HepG2 (cell line): ENCODE data around the gene MYO3B. TPM values are rescaled to one million over a fixed set of nuclear protein-coding genes. Genes with fewer than 3 reads are reported as not detected.

Source experiments
- ATAC-seq: fragments of 200-7000 bp; cut with Tn5 transposase; 3 replicates; pipeline ENCODE4 v1.9.1; 2020; ENCODE audit warnings: mild to moderate bottlenecking, moderate library complexity
- BruUV-seq: library from RNA; stranded (reverse); fragments of 400-500 nt; replicated peaks from 2 replicates; lab custom pipeline; 2021; lab: Mats Ljungman, UMichigan
- CTCF ChIA-PET: fragments of 300-600 bp; formaldehyde crosslinking; extraction: SDS; loops from one replicate; lab custom pipeline; 2021; ENCODE audit warnings: low total read pairs, inconsistent platforms, low intra/inter-chr PET ratio; lab: Yijun Ruan, JAX
- POLR2A ChIA-PET: fragments of 350-600 bp; sonication (Branson Sonifier 250); formaldehyde crosslinking; loops from one replicate; lab custom pipeline; 2020; ENCODE audit warnings: antibody characterized with exemption, inconsistent platforms; lab: Yijun Ruan, JAX
- DNase-seq: peaks from one replicate; pipeline ENCODE4 v3.0.0-alpha.2; 2015; ENCODE audit warnings: low spot score
- FAIRE-seq: peaks from 3 replicates; lab custom pipeline; 2011; peaks lifted over from hg19 to GRCh38; lab: Jason Lieb, UNC
- H2AFZ ChIP-seq: one replicate; pipeline ENCODE4 v1.6.1; 2011; ENCODE audit warnings: low read length, inconsistent platforms
- H3K27ac ChIP-seq: fragments of 300-600 bp; 3 replicates; pipeline ENCODE4 v1.8.0; 2011; ENCODE audit warnings: mixed run types, mild to moderate bottlenecking, mixed read lengths, low read length, inconsistent platforms; ENCODE audit not compliant: insufficient read depth; ENCODE audit errors: extremely low read length
- H3K27me3 ChIP-seq, 2 experiments: fragments of 200-600 bp in 1 of 2; 2 replicates in 1 of 2; 3 replicates in 1 of 2; pipeline versions ENCODE4 v1.6.0 to v1.8.0; 2011; ENCODE audit warnings: low read length in 2 of 2, mild to moderate bottlenecking in 2 of 2, moderate library complexity in 2 of 2, inconsistent platforms in 1 of 2; ENCODE audit not compliant: insufficient read depth in 2 of 2, control insufficient read depth in 1 of 2
- H3K36me3 ChIP-seq, 2 experiments: fragments of 200-600 bp in 1 of 2; replicated peaks in 1 of 2; 2 replicates in 1 of 2; 3 replicates in 1 of 2; pipeline versions ENCODE4 v1.5.1 to v1.8.0; 2011; ENCODE audit warnings: low read length in 2 of 2, inconsistent platforms in 1 of 2; ENCODE audit not compliant: insufficient read depth in 2 of 2, control insufficient read depth in 1 of 2
- H3K4me1 ChIP-seq: 2 replicates; pipeline ENCODE4 v1.5.1; 2012; ENCODE audit warnings: low read length, inconsistent platforms; ENCODE audit not compliant: insufficient read depth
- H3K4me2 ChIP-seq: 2 replicates; pipeline ENCODE4 v1.6.0; 2011; ENCODE audit warnings: low read depth, low read length, inconsistent platforms
- H3K4me3 ChIP-seq, 3 experiments: fragments of 200-600 bp in 1 of 3; sonication (generic), shearing (Covaris generic) in 1 of 3; replicated peaks in 1 of 3; 2 replicates each; pipeline ENCODE4 v1.5.1; 2011 to 2016; ENCODE audit warnings: low read length in 3 of 3, inconsistent platforms in 2 of 3, low read depth in 2 of 3, mild to moderate bottlenecking in 2 of 3, control low read depth in 1 of 3, mixed read lengths in 1 of 3; ENCODE audit not compliant: insufficient read depth in 1 of 3
- H3K79me2 ChIP-seq: one replicate; pipeline ENCODE4 v1.6.1; 2011; ENCODE audit warnings: low read length, inconsistent platforms; ENCODE audit not compliant: insufficient read depth
- H3K9ac ChIP-seq: 2 replicates; pipeline ENCODE4 v1.6.0; 2011; ENCODE audit warnings: mild to moderate bottlenecking, low read depth, low read length, inconsistent platforms; ENCODE audit not compliant: insufficient read depth
- H3K9me3 ChIP-seq: 2 replicates; pipeline ENCODE4 v1.5.1; 2012; ENCODE audit warnings: mild to moderate bottlenecking, low read length
- H4K20me1 ChIP-seq: 2 replicates; pipeline ENCODE4 v1.6.0; 2011; ENCODE audit warnings: inconsistent platforms, mild to moderate bottlenecking, low read length, moderate library complexity; ENCODE audit not compliant: insufficient read depth
- AGO2 ChIP-seq: fragments of 200-400 bp; formaldehyde crosslinking; optimal IDR thresholded peaks from 2 replicates; pipeline ENCODE3; 2017; ENCODE audit warnings: mild to moderate bottlenecking, low read depth, low read length, moderate library complexity
- BCL6 ChIP-seq: IDR thresholded peaks from 2 replicates; pipeline ENCODE4 v1.6.1; 2016; ENCODE audit warnings: missing genetic modification reagents, missing compliant biosample characterization
- FOSL2 ChIP-seq: sonication (generic); formaldehyde crosslinking; IDR thresholded peaks from 2 replicates; pipeline ENCODE4 v1.4.0; 2020; ENCODE audit warnings: missing genetic modification reagents
- KLF11 ChIP-seq: IDR thresholded peaks from 2 replicates; pipeline ENCODE4 v1.6.1; 2016; ENCODE audit warnings: missing compliant biosample characterization
- MED1 ChIP-seq: sonication (generic); formaldehyde crosslinking; IDR thresholded peaks from 2 replicates; pipeline ENCODE4 v1.4.0; 2020; ENCODE audit warnings: missing genetic modification reagents
- MLLT10 ChIP-seq: sonication (generic); formaldehyde crosslinking; IDR thresholded peaks from 2 replicates; pipeline ENCODE4 v1.4.0; 2020; ENCODE audit warnings: missing genetic modification reagents
- MTF2 ChIP-seq: sonication (generic); formaldehyde crosslinking; IDR thresholded peaks from 2 replicates; pipeline ENCODE4 v1.5.0; 2020; ENCODE audit warnings: missing genetic modification reagents, borderline replicate concordance
- NCOA5 ChIP-seq: sonication (generic); formaldehyde crosslinking; IDR thresholded peaks from 2 replicates; pipeline ENCODE4 v1.4.0; 2020; ENCODE audit warnings: missing genetic modification reagents
- NFYB ChIP-seq: sonication (generic); formaldehyde crosslinking; IDR thresholded peaks from 2 replicates; pipeline ENCODE4 v1.4.0; 2020; ENCODE audit warnings: missing genetic modification reagents
- NKX3-1 ChIP-seq: sonication (generic); formaldehyde crosslinking; IDR thresholded peaks from 2 replicates; pipeline ENCODE4 v1.5.0; 2020; ENCODE audit warnings: missing genetic modification reagents
- STAG1 ChIP-seq: sonication (generic); formaldehyde crosslinking; IDR thresholded peaks from 2 replicates; pipeline ENCODE4 v1.4.0; 2020; ENCODE audit warnings: missing genetic modification reagents
- ZFP36L1 ChIP-seq: sonication (generic); formaldehyde crosslinking; IDR thresholded peaks from 2 replicates; pipeline ENCODE4 v1.8.0; 2022; ENCODE audit warnings: mild to moderate bottlenecking, missing genetic modification reagents, moderate library complexity
- ZNF350 ChIP-seq: sonication (generic); formaldehyde crosslinking; IDR thresholded peaks from 2 replicates; pipeline ENCODE4 v1.4.0; 2020; ENCODE audit warnings: mild to moderate bottlenecking, low read depth, missing genetic modification reagents, borderline replicate concordance
- ZNF589 ChIP-seq: sonication (generic); formaldehyde crosslinking; conservative IDR thresholded peaks from 2 replicates; pipeline ENCODE4 v1.8.0; 2022; ENCODE audit warnings: mild to moderate bottlenecking, moderate library complexity, missing genetic modification reagents
- ZNF7 ChIP-seq: IDR thresholded peaks from 2 replicates; pipeline ENCODE4 v1.6.1; 2016; ENCODE audit warnings: missing biosample characterization, missing genetic modification reagents
- ZNF775 ChIP-seq: sonication (generic); formaldehyde crosslinking; IDR thresholded peaks from 2 replicates; pipeline ENCODE4 v1.4.0; 2020; ENCODE audit warnings: missing genetic modification reagents, mild to moderate bottlenecking, moderate library complexity, borderline replicate concordance
- WGBS: methylation state at CpG from one replicate; pipeline ENCODE4 v1.1.6; 2017; ENCODE audit warnings: low lambda C conversion rate; 5-methylcytosine and 5-hydroxymethylcytosine counted together
- in situ Hi-C: cut with HindIII; loops from 2 replicates; pipeline ENCODE4 v1.10.0; 2017; ENCODE audit warnings: low pct_unique_long_range_greater_than_20kb; ENCODE audit not compliant: extremely low pct_ligation_motif_present
- intact Hi-C: fragments of 100-400 bp; cut with micrococcal nuclease; formaldehyde crosslinking; loops from one replicate; pipeline ENCODE4 v1.10.0; 2022; ENCODE audit not compliant: unreplicated experiment
- polyA plus RNA-seq, 8 experiments: library from polyadenylated mRNA; depleted of rRNA in 3 of 8; stranded (reverse) in 7 of 8; unstranded in 1 of 8; fragments of >200 nt; fragmentation: Illumina TruSeq in 4 of 8; extraction: Trizol in 4 of 8; gene quantifications; 2 replicates each; pipeline versions ENCODE4 v1.2.1 to v1.2.3, GENCODE V29; 2011 to 2016; ENCODE audit warnings: low read depth in 4 of 8, missing spikeins in 1 of 8, mixed read lengths in 1 of 8; ENCODE audit not compliant: insufficient read depth in 1 of 8
- total RNA-seq, 5 experiments: library from RNA; depleted of rRNA; stranded (reverse); fragments of >200 nt; fragmentation: Illumina TruSeq; extraction: Trizol; gene quantifications; 2 replicates each; pipeline ENCODE4 v1.2.3, GENCODE V29; 2016; ENCODE audit warnings: low read depth in 1 of 5
- TF ChIP-seq, protein P1 (sequence below): sonication (generic); formaldehyde crosslinking; conservative IDR thresholded peaks from 2 replicates; pipeline ENCODE4 v1.4.0; 2020; ENCODE audit warnings: missing genetic modification reagents
- TF ChIP-seq, protein P2 (sequence below): sonication (generic); formaldehyde crosslinking; IDR thresholded peaks from 2 replicates; pipeline ENCODE4 v1.4.0; 2020; ENCODE audit warnings: missing genetic modification reagents
- TF ChIP-seq, protein P3 (sequence below): sonication (generic); formaldehyde crosslinking; IDR thresholded peaks from 2 replicates; pipeline ENCODE4 v1.4.0; 2020; ENCODE audit warnings: missing genetic modification reagents, borderline replicate concordance
- TF ChIP-seq, protein P4 (sequence below): sonication (generic); formaldehyde crosslinking; IDR thresholded peaks from 2 replicates; pipeline ENCODE4 v1.5.0; 2020; ENCODE audit warnings: missing genetic modification reagents

The MYO3B gene
- total and polyA plus RNA-seq, 2 of the 13 experiments (the other 11 are each of a cell fraction or from before 2014, with no cell fraction given) = 0.01 TPM; not detected in 1

DNA sequence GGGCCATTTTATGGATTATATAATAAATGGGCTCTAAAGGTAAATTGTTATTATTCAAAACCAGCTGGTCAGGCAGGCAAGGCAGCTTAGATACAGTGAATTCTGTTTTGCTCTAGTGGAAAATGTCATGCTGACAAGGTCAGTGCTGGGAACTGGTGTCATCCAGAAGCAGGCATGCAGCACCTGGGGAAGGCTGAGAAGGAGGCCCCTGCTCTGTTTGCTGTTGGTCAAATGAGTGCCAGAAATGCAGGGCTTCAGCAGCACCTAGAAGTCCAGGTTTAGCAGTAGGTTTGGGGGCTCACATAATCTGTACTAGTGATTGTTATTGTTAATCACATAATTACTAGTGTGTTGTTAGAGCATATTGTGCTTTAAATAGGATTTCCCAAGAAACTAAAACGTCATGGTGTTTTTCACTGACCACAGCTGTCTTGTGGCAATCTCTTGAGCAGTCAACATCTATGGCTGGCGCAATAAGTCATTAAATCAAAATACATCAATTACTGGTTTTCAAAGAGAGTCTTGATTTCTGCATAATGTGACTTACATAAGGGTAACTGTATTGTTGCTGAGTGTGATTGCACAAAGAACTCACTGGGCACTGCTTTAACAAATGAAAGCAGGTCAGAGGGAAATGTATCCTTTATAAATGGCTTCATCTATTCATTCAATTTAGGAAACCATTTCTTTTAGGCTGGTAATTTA lies 99.1 kb downstream of the MYO3B start:
- CTCF ChIA-PET = no interaction called here
- Histone ChIP-seq H3K4me3 (no peak overlapping the region), H4K20me1 (no peaks in the 10 kb centered on the region), H3K4me1 (no peaks in the 10 kb centered on the region), H3K9ac (no peak overlapping the region), H3K4me2 (no peak overlapping the region), H3K36me3 (no peaks in the 10 kb centered on the region), H2AFZ (no peak overlapping the region), H3K27ac (no peak overlapping the region), H3K79me2 (no peaks in the 10 kb centered on the region), H3K27me3 (peaks cover 0 to 6% of the 10 kb centered on the region in 2 experiments; a peak in 3 of 5 replicates), H3K9me3 (no peaks in the 10 kb centered on the region)
- ATAC-seq = no peak
- no TSS peak for BruUV-seq
- WGBS = 5% methylated on average over 2 of the region's 2 CpGs
- in situ Hi-C loops = no loop called here
- FAIRE-seq = no peak
- POLR2A ChIA-PET = no interaction called here
- TF ChIP-seq FOSL2 (CRISPR knock-in tag) = no peak
- no peak for TF ChIP-seq MED1 (CRISPR knock-in tag)
- TF ChIP-seq STAG1 (CRISPR knock-in tag) = no peak
- TF ChIP-seq MLLT10 (CRISPR knock-in tag) = no peak
- TF ChIP-seq BCL6 (CRISPR knock-in tag) = no peak
- TF ChIP-seq, protein P1, sequence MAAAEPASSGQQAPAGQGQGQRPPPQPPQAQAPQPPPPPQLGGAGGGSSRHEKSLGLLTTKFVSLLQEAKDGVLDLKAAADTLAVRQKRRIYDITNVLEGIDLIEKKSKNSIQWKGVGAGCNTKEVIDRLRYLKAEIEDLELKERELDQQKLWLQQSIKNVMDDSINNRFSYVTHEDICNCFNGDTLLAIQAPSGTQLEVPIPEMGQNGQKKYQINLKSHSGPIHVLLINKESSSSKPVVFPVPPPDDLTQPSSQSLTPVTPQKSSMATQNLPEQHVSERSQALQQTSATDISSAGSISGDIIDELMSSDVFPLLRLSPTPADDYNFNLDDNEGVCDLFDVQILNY (CRISPR knock-in tag) = no peak
- no peak for TF ChIP-seq NCOA5
- TF ChIP-seq, protein P2, sequence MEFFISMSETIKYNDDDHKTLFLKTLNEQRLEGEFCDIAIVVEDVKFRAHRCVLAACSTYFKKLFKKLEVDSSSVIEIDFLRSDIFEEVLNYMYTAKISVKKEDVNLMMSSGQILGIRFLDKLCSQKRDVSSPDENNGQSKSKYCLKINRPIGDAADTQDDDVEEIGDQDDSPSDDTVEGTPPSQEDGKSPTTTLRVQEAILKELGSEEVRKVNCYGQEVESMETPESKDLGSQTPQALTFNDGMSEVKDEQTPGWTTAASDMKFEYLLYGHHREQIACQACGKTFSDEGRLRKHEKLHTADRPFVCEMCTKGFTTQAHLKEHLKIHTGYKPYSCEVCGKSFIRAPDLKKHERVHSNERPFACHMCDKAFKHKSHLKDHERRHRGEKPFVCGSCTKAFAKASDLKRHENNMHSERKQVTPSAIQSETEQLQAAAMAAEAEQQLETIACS = no peak
- TF ChIP-seq ZNF589 (CRISPR knock-in tag) = no peak
- TF ChIP-seq AGO2 = no peak
- TF ChIP-seq, protein P3, sequence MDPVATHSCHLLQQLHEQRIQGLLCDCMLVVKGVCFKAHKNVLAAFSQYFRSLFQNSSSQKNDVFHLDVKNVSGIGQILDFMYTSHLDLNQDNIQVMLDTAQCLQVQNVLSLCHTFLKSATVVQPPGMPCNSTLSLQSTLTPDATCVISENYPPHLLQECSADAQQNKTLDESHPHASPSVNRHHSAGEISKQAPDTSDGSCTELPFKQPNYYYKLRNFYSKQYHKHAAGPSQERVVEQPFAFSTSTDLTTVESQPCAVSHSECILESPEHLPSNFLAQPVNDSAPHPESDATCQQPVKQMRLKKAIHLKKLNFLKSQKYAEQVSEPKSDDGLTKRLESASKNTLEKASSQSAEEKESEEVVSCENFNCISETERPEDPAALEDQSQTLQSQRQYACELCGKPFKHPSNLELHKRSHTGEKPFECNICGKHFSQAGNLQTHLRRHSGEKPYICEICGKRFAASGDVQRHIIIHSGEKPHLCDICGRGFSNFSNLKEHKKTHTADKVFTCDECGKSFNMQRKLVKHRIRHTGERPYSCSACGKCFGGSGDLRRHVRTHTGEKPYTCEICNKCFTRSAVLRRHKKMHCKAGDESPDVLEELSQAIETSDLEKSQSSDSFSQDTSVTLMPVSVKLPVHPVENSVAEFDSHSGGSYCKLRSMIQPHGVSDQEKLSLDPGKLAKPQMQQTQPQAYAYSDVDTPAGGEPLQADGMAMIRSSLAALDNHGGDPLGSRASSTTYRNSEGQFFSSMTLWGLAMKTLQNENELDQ = no peak
- no peak for TF ChIP-seq MTF2 (CRISPR knock-in tag)
- no peak for TF ChIP-seq ZNF7 (CRISPR knock-in tag)
- no peak for TF ChIP-seq ZNF775 (CRISPR knock-in tag)
- TF ChIP-seq KLF11 (CRISPR knock-in tag) = no peak
- no peak for TF ChIP-seq NFYB (CRISPR knock-in tag)
- TF ChIP-seq, protein P4, sequence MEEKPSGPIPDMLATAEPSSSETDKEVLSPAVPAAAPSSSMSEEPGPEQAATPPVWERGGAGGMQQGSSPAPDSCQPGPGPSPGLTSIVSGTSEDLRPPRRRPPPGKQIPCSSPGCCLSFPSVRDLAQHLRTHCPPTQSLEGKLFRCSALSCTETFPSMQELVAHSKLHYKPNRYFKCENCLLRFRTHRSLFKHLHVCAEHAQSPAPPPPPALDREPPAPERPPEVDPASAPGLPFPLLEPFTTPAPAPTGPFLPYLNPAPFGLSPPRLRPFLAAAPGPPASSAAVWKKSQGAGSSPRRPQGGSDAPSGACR (CRISPR knock-in tag) = no peak
- TF ChIP-seq NKX3-1 (CRISPR knock-in tag) = no peak
- TF ChIP-seq ZFP36L1 = no peak
- no peak for TF ChIP-seq ZNF350 (CRISPR knock-in tag)
- intact Hi-C loops = no loop called here
- DNase-seq = no peak
